NCI-H1694 (cell line): Measurements from ENCODE around the gene ZNF316.
"Not testable (repeated sequence)": the region's sequence is repeated elsewhere in the genome, so short reads cannot be mapped to it uniquely, and the experiment has no call there.

Experiments used
- DNase-seq: peaks from one replicate; lab custom pipeline; 2025; lab: John Stamatoyannopoulos, UW

Gene ZNF316

GRCh38 chr7:6647080-6647479 lies 10.0 kb downstream of the ZNF316 start:
- DNase-seq: no peak

- no peak for DNase-seq
Measured at GRCh38 chr7:6647541-6647940, 10.4 kb downstream of the ZNF316 start.

- DNase-seq: no peak
Measured at GRCh38 chr7:6648066-6648814, 11.1 kb downstream of the ZNF316 start.

GRCh38 chr7:6648815-6649104 lies 11.6 kb downstream of the ZNF316 start:
- DNase-seq: no peak

DNA sequence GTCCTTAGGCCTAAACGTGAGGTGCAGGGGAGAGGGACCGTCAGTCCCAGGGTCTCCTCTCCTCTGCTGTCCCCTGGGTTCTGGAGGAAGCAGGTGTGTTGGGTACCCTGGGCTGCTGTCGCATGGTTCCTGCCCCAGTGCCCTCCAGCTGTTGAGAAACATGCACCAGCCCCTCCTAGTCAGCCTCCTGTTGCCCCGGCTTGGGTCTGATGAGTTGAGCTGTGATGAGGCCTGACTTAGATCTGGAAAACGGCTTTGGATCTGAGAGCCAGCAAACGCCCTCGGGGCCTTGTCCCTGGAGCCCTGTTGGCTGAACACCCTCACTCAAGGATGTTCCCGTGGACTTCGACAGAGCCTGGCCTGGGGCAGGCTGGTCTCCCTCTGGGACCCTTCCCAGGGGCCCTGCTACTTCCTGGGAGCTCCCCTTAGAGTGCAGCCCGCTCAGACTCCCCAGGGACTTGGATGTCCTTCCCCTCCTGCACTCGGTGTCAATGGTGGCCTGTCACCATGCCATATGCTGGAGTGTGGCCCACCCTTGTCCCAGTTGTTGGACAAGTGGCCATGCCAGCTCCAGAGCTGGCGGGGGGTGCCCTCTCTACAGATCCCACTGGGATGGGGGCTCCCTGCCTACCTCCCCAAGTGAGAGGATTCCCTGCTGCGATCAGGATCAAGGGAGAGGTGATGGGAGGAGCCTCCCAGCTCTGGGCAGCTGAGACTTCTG lies 12.3 kb downstream of the ZNF316 start:
- DNase-seq: no peak

DNA sequence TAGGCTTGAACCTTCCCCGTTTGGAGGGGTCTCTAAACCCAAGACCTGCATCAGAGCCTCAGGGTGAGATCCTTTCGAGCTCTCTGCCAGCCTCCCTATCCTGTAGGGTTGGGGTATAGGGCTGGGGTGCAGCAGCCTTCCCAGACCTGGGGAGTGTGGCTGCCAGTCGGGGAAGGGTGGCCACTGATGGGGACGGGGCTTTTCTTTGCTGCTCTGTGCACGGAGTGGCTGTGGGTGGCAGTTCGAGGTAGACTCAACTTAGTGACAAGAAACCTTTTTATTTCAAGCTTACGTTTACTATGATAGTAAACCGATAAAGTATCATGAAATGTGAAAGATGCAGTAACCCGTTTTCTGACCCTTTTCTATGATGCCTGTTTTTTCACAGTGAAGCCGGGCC lies 13.0 kb downstream of the ZNF316 start:
- DNase-seq: no peak

GRCh38 chr7:6650521-6651011 lies 13.4 kb downstream of the ZNF316 start:
- no peak for DNase-seq

- no peak for DNase-seq
Measured at GRCh38 chr7:6651851-6652445, 14.8 kb downstream of the ZNF316 start.

DNA sequence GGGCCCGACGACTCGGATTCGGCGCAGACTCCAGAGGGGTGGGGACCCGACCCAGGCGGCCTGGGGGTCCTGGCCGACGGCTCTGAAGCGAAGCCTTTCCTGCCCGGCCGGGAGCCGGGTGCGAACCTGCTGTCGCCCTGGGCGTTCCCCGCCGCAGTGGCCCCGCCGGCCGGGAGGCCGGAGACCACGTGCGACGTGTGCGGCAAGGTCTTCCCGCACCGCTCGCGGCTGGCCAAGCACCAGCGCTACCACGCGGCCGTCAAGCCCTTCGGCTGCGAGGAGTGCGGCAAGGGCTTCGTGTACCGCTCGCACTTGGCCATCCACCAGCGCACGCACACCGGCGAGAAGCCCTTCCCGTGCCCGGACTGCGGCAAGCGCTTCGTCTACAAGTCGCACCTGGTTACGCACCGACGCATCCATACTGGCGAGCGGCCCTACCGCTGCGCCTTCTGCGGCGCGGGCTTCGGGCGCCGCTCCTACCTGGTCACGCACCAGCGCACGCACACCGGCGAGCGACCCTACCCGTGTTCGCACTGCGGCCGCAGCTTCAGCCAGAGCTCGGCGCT lies 15.4 kb downstream of the ZNF316 start:
- no peak for DNase-seq

- DNase-seq: no peak
Measured at GRCh38 chr7:6653071-6654003, 16.2 kb downstream of the ZNF316 start.

GRCh38 chr7:6654113-6654841 lies 17.2 kb downstream of the ZNF316 start:
- DNase-seq: no peak

DNA sequence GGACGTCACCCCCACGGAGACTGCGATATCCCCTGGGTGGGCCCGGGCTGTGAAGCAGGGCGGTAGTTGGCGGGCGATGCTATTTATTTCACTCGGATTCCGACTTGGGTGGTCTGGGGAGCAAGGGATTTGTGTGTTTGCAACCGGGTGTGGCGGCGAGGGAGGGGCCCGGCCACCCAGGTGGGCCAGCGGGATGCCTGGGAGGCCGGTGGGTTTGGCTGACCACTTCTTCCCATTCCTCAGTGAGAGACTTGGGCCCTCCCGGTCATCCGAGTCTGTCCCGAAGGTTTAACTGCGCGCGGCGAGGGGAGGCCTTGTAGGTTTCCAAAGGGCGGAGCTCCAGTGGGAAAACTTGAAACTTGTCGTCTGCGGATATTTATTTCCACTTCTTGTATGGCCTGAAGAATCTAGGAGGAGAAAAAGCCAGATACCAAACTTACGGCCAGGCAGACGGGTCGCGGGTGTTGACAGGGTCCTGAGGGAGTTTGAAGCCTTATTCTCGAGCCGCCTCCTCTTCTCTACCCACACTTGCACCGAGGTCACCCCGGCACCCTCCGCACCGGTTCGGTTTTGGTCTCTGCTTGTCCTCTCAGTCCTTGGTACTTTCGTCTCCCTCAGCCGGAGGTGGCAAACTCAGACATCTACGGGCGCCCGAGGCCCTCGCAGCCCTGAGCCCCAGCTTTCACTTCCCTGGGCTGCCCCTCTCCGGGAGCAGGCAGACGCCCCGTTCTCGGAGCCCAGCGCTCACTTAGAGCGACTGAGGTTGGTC lies 17.9 kb downstream of the ZNF316 start:
- DNase-seq: no peak

DNA sequence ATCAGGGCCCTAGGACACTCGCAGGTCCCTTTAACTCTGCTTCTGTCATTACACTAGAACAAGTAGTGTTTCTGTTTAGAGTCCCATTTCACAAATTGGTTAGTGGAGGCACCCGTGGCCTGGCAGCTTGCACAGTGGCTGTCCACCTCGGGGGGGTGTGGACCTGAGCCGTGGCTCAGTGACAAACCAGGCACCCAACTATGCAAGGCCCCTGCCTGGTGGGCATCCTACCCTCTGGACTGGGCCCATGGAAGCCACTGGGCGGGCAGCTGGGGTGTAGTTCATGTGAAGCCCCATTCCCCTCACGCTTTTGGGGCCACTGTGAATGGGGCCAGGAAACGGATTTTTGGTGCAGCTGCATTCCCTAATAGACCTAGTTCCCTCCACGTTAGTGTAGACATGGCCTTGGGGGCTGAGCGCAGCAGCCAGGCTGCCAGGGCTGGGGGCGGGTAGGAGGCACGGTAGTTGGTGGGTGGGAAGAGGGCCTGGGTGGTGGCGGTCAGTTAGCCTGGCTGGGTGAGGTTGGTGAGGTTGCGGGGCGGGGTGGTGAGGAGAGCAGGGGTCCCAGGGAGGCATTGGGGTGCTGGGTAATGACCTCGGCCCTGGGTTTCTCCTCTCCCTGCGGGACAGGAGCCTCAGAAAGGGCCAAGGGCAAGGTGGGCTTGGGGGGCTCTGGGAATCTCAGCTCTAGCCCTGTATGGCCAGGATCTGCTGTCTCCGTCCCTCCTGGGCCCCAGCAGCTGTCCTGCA lies 18.7 kb downstream of the ZNF316 start:
- DNase-seq: no peak

GRCh38 chr7:6656413-6656812 lies 19.3 kb downstream of the ZNF316 start:
- no peak for DNase-seq

- no peak for DNase-seq
Measured at GRCh38 chr7:6658618-6659345, 21.7 kb downstream of the ZNF316 start.

GRCh38 chr7:6670851-6671250 lies 33.7 kb downstream of the ZNF316 start:
- not testable (repeated sequence) for DNase-seq

GRCh38 chr7:6675807-6676405 lies 38.8 kb downstream of the ZNF316 start:
- no peak for DNase-seq

DNA sequence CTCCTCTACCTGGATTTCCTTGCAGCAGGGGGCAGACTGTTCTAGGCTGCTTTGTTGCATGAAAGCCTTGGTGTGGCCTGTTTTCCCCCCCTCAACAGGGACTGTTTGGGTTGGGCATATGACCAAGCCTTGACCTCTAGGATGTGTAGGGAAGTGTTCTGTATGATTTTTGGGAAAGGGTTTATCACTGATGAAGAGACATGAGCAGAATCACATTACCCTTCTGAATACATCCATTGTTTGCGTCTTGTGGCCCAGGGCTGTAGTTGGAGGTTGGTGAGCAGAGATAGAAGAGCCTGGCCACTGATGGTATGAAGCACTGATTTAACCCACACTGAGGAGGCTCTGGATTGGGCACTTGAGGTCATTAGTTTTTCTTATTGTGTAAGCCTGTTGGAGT lies 43.0 kb downstream of the ZNF316 start:
- no peak for DNase-seq

DNA sequence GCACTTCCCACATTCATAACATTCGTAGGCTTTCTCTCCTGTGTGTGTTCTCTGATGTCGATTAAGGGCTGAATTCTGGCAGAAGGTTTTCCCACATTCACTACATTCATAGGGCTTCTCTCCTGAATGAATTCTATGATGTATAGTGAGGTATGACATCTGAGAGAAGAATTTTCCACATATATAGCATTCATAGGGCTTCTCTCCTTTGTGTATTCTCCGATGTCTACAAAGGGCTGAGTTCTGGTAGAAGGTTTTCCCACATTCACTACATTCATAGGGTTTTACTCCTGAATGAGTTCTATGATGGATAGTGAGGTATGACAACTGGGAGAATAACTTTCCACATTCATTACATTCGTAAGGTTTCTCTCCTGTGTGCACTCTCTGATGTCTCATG lies 54.0 kb downstream of the ZNF316 start:
- no peak for DNase-seq
